ENCODE measurements around the gene VPS25. TPM values are rescaled to one million over a fixed set of nuclear protein-coding genes. Genes with fewer than 3 reads are reported as not detected.

The VPS25 gene
- total RNA-seq, 2 donors from 2014 or later: 114 to 126 TPM

GRCh38 chr17:42809250-42809649 is 36.0 kb downstream of the VPS25 start:
- Histone ChIP-seq H3K27me3 (ENCODE audit: control insufficient read depth, insufficient read depth, low read length, poor library complexity, severe bottlenecking) (no peaks in the 10 kb centered on the region), H3K4me1 (ENCODE audit: control insufficient read depth, insufficient read depth, low read length) (no peaks in the 10 kb centered on the region), H3K27ac (ENCODE audit: low read depth, low read length) (no peak overlapping the region), H3K4me3 (ENCODE audit: low read length) (no peak overlapping the region), H3K9me3 (ENCODE audit: control insufficient read depth, low read length) (no peaks in the 10 kb centered on the region), H3K36me3 (ENCODE audit: control insufficient read depth, insufficient read depth, low read length) (peaks cover 41% of the 10 kb centered on the region), H3K9ac (ENCODE audit: extremely low read depth, low read length, poor library complexity, severe bottlenecking) (no peak overlapping the region)
- H3K9me3 Mint-ChIP-seq: no peaks in the 10 kb centered on the region
- no peak for TF ChIP-seq CTCF (conservative IDR thresholded peaks at IDR 0.05)
- no peaks in the 10 kb centered on the region for H3K27me3 Mint-ChIP-seq (ENCODE audit: insufficient read depth)
- DNase-seq: no peak
- H3K27ac Mint-ChIP-seq: no peak overlapping the region
- no peak overlapping the region for H3K4me3 Mint-ChIP-seq
- 91 to 100% methylated on average over 3 of the region's 3 CpGs for WGBS, 2 experiments (ENCODE audit: insufficient coverage in 1 of 2, insufficient read length in 1 of 2)
- peaks cover 37% of the 10 kb centered on the region for H3K36me3 Mint-ChIP-seq (ENCODE audit: low read depth)
- no peaks in the 10 kb centered on the region for H3K4me1 Mint-ChIP-seq

- Histone ChIP-seq H3K9ac (ENCODE audit: extremely low read depth, low read length, poor library complexity, severe bottlenecking) (no peak overlapping the region), H3K4me3 (ENCODE audit: low read length) (no peak overlapping the region), H3K27ac (ENCODE audit: low read depth, low read length) (no peak overlapping the region), H3K27me3 (ENCODE audit: control insufficient read depth, insufficient read depth, low read length, poor library complexity, severe bottlenecking) (no peaks in the 10 kb centered on the region), H3K9me3 (ENCODE audit: control insufficient read depth, low read length) (no peaks in the 10 kb centered on the region), H3K36me3 (ENCODE audit: control insufficient read depth, insufficient read depth, low read length) (peaks cover 83% of the 10 kb centered on the region), H3K4me1 (ENCODE audit: control insufficient read depth, insufficient read depth, low read length) (no peaks in the 10 kb centered on the region)
- H3K4me3 Mint-ChIP-seq: no peak overlapping the region
- no peak overlapping the region for H3K27ac Mint-ChIP-seq
- 93 to 96% methylated on average over 8 of the region's 8 CpGs for WGBS, 2 experiments (ENCODE audit: insufficient coverage in 1 of 2, insufficient read length in 1 of 2)
- DNase-seq: no peak
- TF ChIP-seq CTCF (conservative IDR thresholded peaks at IDR 0.05): no peak
- no peaks in the 10 kb centered on the region for H3K9me3 Mint-ChIP-seq
- H3K36me3 Mint-ChIP-seq (ENCODE audit: low read depth): peaks cover 70% of the 10 kb centered on the region
- H3K4me1 Mint-ChIP-seq: no peaks in the 10 kb centered on the region
- H3K27me3 Mint-ChIP-seq (ENCODE audit: insufficient read depth): no peaks in the 10 kb centered on the region
These were observed 41.6 kb downstream of the VPS25 start for GRCh38 chr17:42814633-42815399.

- Mint-ChIP-seq H3K4me1 (peaks cover 2% of the 10 kb centered on the region), H3K4me3 (no peak overlapping the region), H3K27me3 (ENCODE audit: insufficient read depth) (no peaks in the 10 kb centered on the region), H3K9me3 (no peaks in the 10 kb centered on the region), H3K27ac (no peak overlapping the region), H3K36me3 (ENCODE audit: low read depth) (peaks cover 65% of the 10 kb centered on the region)
- H3K9me3 ChIP-seq (ENCODE audit: control insufficient read depth, low read length): no peaks in the 10 kb centered on the region
- no peak for TF ChIP-seq CTCF (conservative IDR thresholded peaks at IDR 0.05)
- no peak overlapping the region for H3K9ac ChIP-seq (ENCODE audit: extremely low read depth, low read length, poor library complexity, severe bottlenecking)
- H3K27me3 ChIP-seq (ENCODE audit: control insufficient read depth, insufficient read depth, low read length, poor library complexity, severe bottlenecking): no peaks in the 10 kb centered on the region
- H3K4me3 ChIP-seq (ENCODE audit: low read length): no peak overlapping the region
- no peaks in the 10 kb centered on the region for H3K4me1 ChIP-seq (ENCODE audit: control insufficient read depth, insufficient read depth, low read length)
- peaks cover 71% of the 10 kb centered on the region for H3K36me3 ChIP-seq (ENCODE audit: control insufficient read depth, insufficient read depth, low read length)
- 88 to 100% methylated on average over 1 of the region's 1 CpG for WGBS, 2 experiments (ENCODE audit: insufficient coverage in 1 of 2, insufficient read length in 1 of 2)
- no peak overlapping the region for H3K27ac ChIP-seq (ENCODE audit: low read depth, low read length)
- DNase-seq: no peak
These were observed 44.6 kb downstream of the VPS25 start for GRCh38 chr17:42817866-42818265.
